B cell (primary cell): ENCODE results near the gene KLHL17. TPM values are rescaled to one million over a fixed set of nuclear protein-coding genes. Genes with fewer than 3 reads are reported as not detected.

Experiments
- ATAC-seq: fragments of 200-7000 bp; cut with Tn5 transposase; one replicate; pipeline ENCODE4 v1.10.0; 2021; ENCODE audit warnings: low read depth, mild to moderate bottlenecking, moderate number of reproducible peaks, moderate library complexity
- CTCF ChIA-PET: fragments of 350-600 bp; sonication (Branson Sonifier 250); formaldehyde crosslinking; loops from one replicate; lab custom pipeline; 2021; ENCODE audit warnings: antibody characterized with exemption, inconsistent platforms; lab: Charles Lee
- POLR2A ChIA-PET: fragments of 350-600 bp; sonication (Branson Sonifier 250); formaldehyde crosslinking; loops from one replicate; lab custom pipeline; 2021; ENCODE audit warnings: antibody characterized with exemption; lab: Charles Lee
- DNase-seq: peaks from one replicate; pipeline ENCODE4 v3.0.0; 2013
- H2AFZ ChIP-seq: 2 replicates; pipeline ENCODE4 v1.6.1; 2012; ENCODE audit warnings: mild to moderate bottlenecking, low read depth, low read length; ENCODE audit not compliant: insufficient read depth, poor library complexity, severe bottlenecking
- H3K27ac ChIP-seq, 2 donors: 1 replicate in 1 of 2; 2 replicates in 1 of 2; pipeline ENCODE4 v1.5.1; 2012 to 2013; ENCODE audit warnings: low read length in 2 of 2, mild to moderate bottlenecking in 2 of 2, moderate library complexity in 1 of 2
- H3K27me3 ChIP-seq, 4 experiments: fragments of 200-600 bp in 1 of 4; sonication (generic) in 1 of 4; replicated peaks in 1 of 4; 1 replicate in 2 of 4; 2 replicates in 2 of 4; pipeline versions ENCODE4 v1.6.1 to v1.7.0; 2013 to 2016; ENCODE audit warnings: low read length in 3 of 4, mild to moderate bottlenecking in 2 of 4, mixed read lengths in 1 of 4, moderate library complexity in 1 of 4; ENCODE audit not compliant: insufficient read depth in 4 of 4, control insufficient read depth in 3 of 4; ENCODE audit errors: control extremely low read depth in 1 of 4
- H3K36me3 ChIP-seq, 2 experiments: replicated peaks in 1 of 2; 1 replicate in 1 of 2; 2 replicates in 1 of 2; pipeline versions ENCODE4 v1.6.1 to v1.7.1; 2013; ENCODE audit warnings: low read length in 1 of 2; ENCODE audit not compliant: insufficient read depth in 2 of 2, control insufficient read depth in 1 of 2; ENCODE audit errors: control extremely low read depth in 1 of 2, extremely low read depth in 1 of 2
- H3K4me1 ChIP-seq, 2 donors: fragments of 200-600 bp in 1 of 2; sonication (generic) in 1 of 2; 1 replicate in 1 of 2; 2 replicates in 1 of 2; pipeline versions ENCODE4 v1.5.1 to v1.6.1; 2013 to 2017; ENCODE audit warnings: low read length in 2 of 2; ENCODE audit not compliant: control insufficient read depth in 2 of 2, insufficient read depth in 2 of 2
- H3K4me2 ChIP-seq: replicated peaks from 2 replicates; pipeline ENCODE3; 2012; ENCODE audit warnings: mild to moderate bottlenecking, low read depth, low read length; ENCODE audit not compliant: poor library complexity, severe bottlenecking
- H3K4me3 ChIP-seq, 5 experiments: fragments of 200-600 bp in 1 of 5; sonication (generic) in 1 of 5; 1 replicate in 3 of 5; 2 replicates in 2 of 5; pipeline versions ENCODE4 v1.5.1 to v1.7.0; 2011 to 2016; ENCODE audit warnings: low read length in 4 of 5, mild to moderate bottlenecking in 4 of 5, low read depth in 2 of 5, control low read depth in 1 of 5, moderate library complexity in 1 of 5; ENCODE audit not compliant: insufficient read depth in 1 of 5; ENCODE audit errors: control extremely low read depth in 1 of 5, extremely low read depth in 1 of 5
- H3K79me2 ChIP-seq: fragments of 200-600 bp; sonication (generic); one replicate; pipeline ENCODE4 v1.6.0; 2016; ENCODE audit warnings: low read length; ENCODE audit not compliant: control insufficient read depth, insufficient read depth
- H3K9ac ChIP-seq: fragments of 200-600 bp; sonication (generic); 2 replicates; pipeline ENCODE4 v1.6.1; 2017; ENCODE audit warnings: mild to moderate bottlenecking, low read length, moderate library complexity
- H3K9me3 ChIP-seq, 3 donors: one replicate each; pipeline versions ENCODE4 v1.6.1 to v1.7.1; 2013; ENCODE audit warnings: low read length in 2 of 3; ENCODE audit not compliant: control insufficient read depth in 2 of 3, insufficient read depth in 1 of 3; ENCODE audit errors: control extremely low read depth in 1 of 3
- H4K20me1 ChIP-seq: 2 replicates; pipeline ENCODE4 v1.6.0; 2012; ENCODE audit warnings: mild to moderate bottlenecking, low read length; ENCODE audit not compliant: insufficient read depth, control insufficient read depth, poor library complexity, severe bottlenecking
- H3K27ac Mint-ChIP-seq: one replicate; pipeline ENCODE4 v1.8.0; 2021; ENCODE audit warnings: mixed read lengths
- H3K27me3 Mint-ChIP-seq: one replicate; pipeline ENCODE4 v1.8.0; 2021; ENCODE audit warnings: mixed read lengths
- H3K4me1 Mint-ChIP-seq: one replicate; pipeline ENCODE4 v1.8.0; 2021; ENCODE audit warnings: mixed read lengths
- H3K4me3 Mint-ChIP-seq: one replicate; pipeline ENCODE4 v1.8.0; 2021; ENCODE audit warnings: mixed read lengths
- H3K9me3 Mint-ChIP-seq: one replicate; pipeline ENCODE4 v1.8.0; 2022; ENCODE audit warnings: mixed read lengths; ENCODE audit not compliant: insufficient read depth
- CTCF ChIP-seq: fragments of 200-600 bp; IDR thresholded peaks from one replicate; pipeline ENCODE4 v1.8.0; 2022; ENCODE audit warnings: antibody characterized with exemption, mild to moderate bottlenecking
- EZH2 ChIP-seq: IDR thresholded peaks from 2 replicates; pipeline ENCODE4 v1.6.1; 2012; ENCODE audit warnings: borderline replicate concordance, low read depth, mild to moderate bottlenecking, moderate library complexity, low read length; ENCODE audit not compliant: insufficient read depth, poor library complexity, severe bottlenecking
- WGBS: methylation state at CpG from one replicate; pipeline ENCODE4 v1.1.5; 2013; ENCODE audit warnings: missing lambda C conversion rate; ENCODE audit not compliant: insufficient coverage; 5-methylcytosine and 5-hydroxymethylcytosine counted together
- intact Hi-C: fragments of 100-400 bp; cut with micrococcal nuclease; formaldehyde crosslinking; loops from one replicate; pipeline ENCODE4 v1.10.0; 2022
- polyA plus RNA-seq: library from polyadenylated mRNA; depleted of rRNA; stranded (reverse); fragments of >200 nt; gene quantifications from 2 replicates; pipeline ENCODE4 v1.2.3, GENCODE V29; 2012
- total RNA-seq, 2 donors: library from RNA; stranded (reverse); fragments of 120-200 nt in 1 of 2; gene quantifications; 1 replicate in 1 of 2; 2 replicates in 1 of 2; pipeline versions ENCODE4 v1.2.3 to v1.2.4, GENCODE V29; 2013 to 2022

KLHL17 gene
- total and polyA plus RNA-seq, 2 donors (not counting 1 experiment from before 2014, with no cell fraction given) = 30.1 to 57.5 TPM

GRCh38 chr1:941588-942383, 18.6 kb upstream of the KLHL17 start:
- Histone ChIP-seq H3K4me3 (peak overlapping the region in 3 of 5 experiments; percentile 34 to 56 (median 47)), H2AFZ (peak overlapping the region; percentile 33), H3K36me3 (peaks cover 0 to 16% of the 10 kb centered on the region in 2 experiments), H3K9ac (peak overlapping the region; percentile 62), H3K4me1 (peaks cover 30 to 31% of the 10 kb centered on the region in 2 donors), H3K27ac (no peak overlapping the region), H3K79me2 (no peaks in the 10 kb centered on the region), H3K4me2 (peak overlapping the region; percentile 90), H3K27me3 (peaks cover 0 to 50% (median 20%) of the 10 kb centered on the region in 4 experiments), H3K9me3 (peaks cover 0 to 5% (median 0%) of the 10 kb centered on the region in 3 donors), H4K20me1 (peaks cover 7% of the 10 kb centered on the region)
- peak; percentile 68 for TF ChIP-seq EZH2
- TF ChIP-seq CTCF = no peak
- Mint-ChIP-seq H3K4me3 (peak overlapping the region; percentile 86), H3K4me1 (peaks cover 14% of the 10 kb centered on the region), H3K9me3 (no peaks in the 10 kb centered on the region), H3K27me3 (peaks cover 22% of the 10 kb centered on the region), H3K27ac (no peak overlapping the region)
- CTCF ChIA-PET = interaction anchor here (1.0 to 1.7 kb wide), 2 partner anchors 39 to 72 kb away, joined by 3 to 6 read pairs; no protein-coding TSS in a partner anchor
- ATAC-seq (peak; percentile 25), DNase-seq (peak; percentile 59)
- POLR2A ChIA-PET = no interaction called here
- under 1% methylated on average over 97 of the region's 98 CpGs for WGBS
- intact Hi-C loops = no loop called here

- Histone ChIP-seq H4K20me1 (peaks cover 11% of the 10 kb centered on the region), H3K36me3 (peaks cover 0 to 22% of the 10 kb centered on the region in 2 experiments), H3K27ac (no peak overlapping the region), H3K9me3 (peaks cover 0 to 5% (median 0%) of the 10 kb centered on the region in 3 donors), H3K4me3 (peak overlapping the region in 2 of 5 experiments; percentile 34 to 56), H3K4me2 (peak overlapping the region; percentile 90), H2AFZ (no peak overlapping the region), H3K9ac (peak overlapping the region; percentile 62), H3K27me3 (peaks cover 0 to 48% (median 20%) of the 10 kb centered on the region in 4 experiments), H3K79me2 (no peaks in the 10 kb centered on the region), H3K4me1 (peaks cover 30 to 31% of the 10 kb centered on the region in 2 donors)
- CTCF ChIA-PET = interaction anchor here (1.0 to 1.5 kb wide), 2 partner anchors 37 to 38 kb away, joined by 3 to 4 read pairs; no protein-coding TSS in a partner anchor
- POLR2A ChIA-PET = interaction anchor here (0.6 kb wide), 1 partner anchor 60 kb away, joined by 3 read pairs; no protein-coding TSS in a partner anchor
- ATAC-seq = no peak
- Mint-ChIP-seq H3K27me3 (peaks cover 22% of the 10 kb centered on the region), H3K4me1 (peaks cover 14% of the 10 kb centered on the region), H3K9me3 (no peaks in the 10 kb centered on the region), H3K4me3 (peak overlapping the region; percentile 37), H3K27ac (no peak overlapping the region)
- WGBS = under 1% methylated on average over 47 of the region's 48 CpGs
- TF ChIP-seq EZH2 (no peak), CTCF (no peak)
- intact Hi-C loops = no loop called here
- peak; percentile 43 for DNase-seq
Measured at GRCh38 chr1:942411-942821, 18.0 kb upstream of the KLHL17 start.
